GM23338 (cell line): ENCODE results near the gene KCNMA1. TPM values are rescaled to one million over a fixed set of nuclear protein-coding genes. Genes with fewer than 3 reads are reported as not detected.

Experiments
- ATAC-seq: fragments of 200-7000 bp; cut with Tn5 transposase; 3 replicates; pipeline ENCODE4 v1.9.1; 2020
- DNase-seq: peaks from one replicate; pipeline ENCODE4 v3.0.0-alpha.2; 2015; ENCODE audit warnings: low spot score
- H2AFZ ChIP-seq: fragments of 200-600 bp; sonication (generic); 2 replicates; pipeline ENCODE4 v1.8.0; 2016; ENCODE audit warnings: antibody characterized with exemption, mild to moderate bottlenecking, moderate library complexity
- H3F3A ChIP-seq: fragments of 200-600 bp; sonication (generic); replicated peaks from 2 replicates; pipeline ENCODE4 v1.8.0; 2017; ENCODE audit warnings: antibody characterized with exemption, mixed run types, low read depth
- H3K27ac ChIP-seq: fragments of 200-600 bp; sonication (generic); 2 replicates; pipeline ENCODE4 v1.6.1; 2016; ENCODE audit warnings: low read depth
- H3K27me3 ChIP-seq: fragments of 200-600 bp; sonication (generic); 2 replicates; pipeline ENCODE4 v1.8.0; 2016; ENCODE audit warnings: mild to moderate bottlenecking, mixed run types, moderate library complexity; ENCODE audit not compliant: insufficient read depth
- H3K36me3 ChIP-seq: fragments of 200-600 bp; sonication (generic); 2 replicates; pipeline ENCODE4 v1.8.0; 2016; ENCODE audit warnings: mild to moderate bottlenecking; ENCODE audit not compliant: insufficient read depth
- H3K4me1 ChIP-seq: fragments of 200-600 bp; sonication (generic); 2 replicates; pipeline ENCODE4 v1.8.0; 2016; ENCODE audit warnings: mild to moderate bottlenecking, moderate library complexity; ENCODE audit not compliant: insufficient read depth
- H3K4me2 ChIP-seq: fragments of 200-600 bp; sonication (generic); 2 replicates; pipeline ENCODE4 v1.7.1; 2017; ENCODE audit warnings: mixed run types
- H3K4me3 ChIP-seq: fragments of 200-600 bp; sonication (generic); 2 replicates; pipeline ENCODE4 v1.6.1; 2016; ENCODE audit warnings: mixed run types
- H3K79me2 ChIP-seq: fragments of 200-600 bp; sonication (generic); replicated peaks from 2 replicates; pipeline ENCODE4 v1.8.0; 2017; ENCODE audit warnings: mild to moderate bottlenecking; ENCODE audit not compliant: insufficient read depth
- H3K9me2 ChIP-seq: fragments of 200-600 bp; sonication (generic); 2 replicates; pipeline ENCODE4 v1.8.0; 2017; ENCODE audit not compliant: insufficient read depth
- H4K20me1 ChIP-seq: fragments of 200-600 bp; sonication (generic); replicated peaks from 2 replicates; pipeline ENCODE4 v1.8.0; 2017; ENCODE audit warnings: mild to moderate bottlenecking; ENCODE audit not compliant: insufficient read depth
- H3K27ac Mint-ChIP-seq: 2 replicates; pipeline ENCODE4 v1.8.0; 2020; ENCODE audit warnings: inconsistent platforms, mild to moderate bottlenecking, moderate library complexity, mixed read lengths
- H3K27me3 Mint-ChIP-seq: 3 replicates; pipeline ENCODE4 v1.8.0; 2022; ENCODE audit warnings: low read depth, mild to moderate bottlenecking, moderate library complexity, mixed read lengths, inconsistent platforms; ENCODE audit not compliant: insufficient read depth, poor library complexity
- H3K36me3 Mint-ChIP-seq: 3 replicates; pipeline ENCODE4 v1.8.0; 2021; ENCODE audit warnings: low read depth, mild to moderate bottlenecking, inconsistent platforms, moderate library complexity, mixed read lengths
- H3K4me1 Mint-ChIP-seq: 3 replicates; pipeline ENCODE4 v1.8.0; 2020; ENCODE audit warnings: mild to moderate bottlenecking, inconsistent platforms, mixed read lengths
- H3K4me3 Mint-ChIP-seq: 3 replicates; pipeline ENCODE4 v1.8.0; 2021; ENCODE audit warnings: moderate library complexity, mild to moderate bottlenecking, inconsistent platforms, mixed read lengths
- H3K9me3 Mint-ChIP-seq: 3 replicates; pipeline ENCODE4 v1.8.0; 2020; ENCODE audit warnings: moderate library complexity, mild to moderate bottlenecking, inconsistent platforms, mixed read lengths
- CREB1 ChIP-seq: fragments of 250-450 bp; sonication (Bioruptor Pico); IDR thresholded peaks from 2 replicates; pipeline ENCODE4 v1.5.0; 2020; ENCODE audit warnings: low read depth, mild to moderate bottlenecking, moderate library complexity
- EZH2 ChIP-seq: fragments of 200-600 bp; sonication (generic); IDR thresholded peaks from one replicate; pipeline ENCODE4 v1.8.0; 2017; ENCODE audit warnings: antibody characterized with exemption, mild to moderate bottlenecking, low read depth; ENCODE audit not compliant: unreplicated experiment
- EZH2phosphoT487 ChIP-seq: fragments of 200-600 bp; sonication (generic); IDR thresholded peaks from one replicate; pipeline ENCODE4 v1.8.1; 2018; ENCODE audit warnings: antibody characterized with exemption; ENCODE audit not compliant: unreplicated experiment
- JUNB ChIP-seq: IDR thresholded peaks from one replicate; pipeline ENCODE4 v1.6.1; 2016; ENCODE audit warnings: antibody characterized with exemption; ENCODE audit not compliant: unreplicated experiment
- NANOG ChIP-seq: IDR thresholded peaks from 2 replicates; pipeline ENCODE4 v1.6.1; 2016; ENCODE audit warnings: antibody characterized with exemption, borderline replicate concordance
- POLR2AphosphoS5 ChIP-seq: IDR thresholded peaks from 2 replicates; pipeline ENCODE4 v1.6.1; 2016; ENCODE audit warnings: antibody characterized with exemption, low read depth
- STAT1 ChIP-seq: IDR thresholded peaks from one replicate; pipeline ENCODE4 v1.6.1; 2016; ENCODE audit warnings: antibody characterized with exemption; ENCODE audit not compliant: unreplicated experiment
- ZNF114 ChIP-seq: fragments of 250-450 bp; sonication (Bioruptor Pico); IDR thresholded peaks from 2 replicates; pipeline ENCODE4 v1.5.0; 2020; ENCODE audit warnings: mild to moderate bottlenecking, moderate library complexity
- ZNF331 ChIP-seq: fragments of 250-450 bp; sonication (Bioruptor Pico); IDR thresholded peaks from 2 replicates; pipeline ENCODE4 v1.5.0; 2020; ENCODE audit warnings: low read depth, mild to moderate bottlenecking, moderate library complexity
- polyA plus RNA-seq: library from polyadenylated mRNA; unstranded; fragments of >200 nt; fragmentation: Nextera tagmentation; extraction: Ambion mirVana; gene quantifications from 2 replicates; pipeline ENCODE4 v1.2.1, GENCODE V29; 2016
- total RNA-seq: library from RNA; depleted of rRNA; stranded (reverse); fragments of >200 nt; shearing (Covaris generic); gene quantifications from 2 replicates; pipeline ENCODE4 v1.2.3, GENCODE V29; 2014
- TF ChIP-seq, protein P1 (sequence below): IDR thresholded peaks from one replicate; pipeline ENCODE4 v1.6.1; 2018; ENCODE audit warnings: antibody characterized with exemption; ENCODE audit not compliant: unreplicated experiment
- TF ChIP-seq, protein P2 (sequence below): fragments of 250-450 bp; sonication (Bioruptor Pico); IDR thresholded peaks from 2 replicates; pipeline ENCODE4 v1.5.0; 2020; ENCODE audit warnings: mild to moderate bottlenecking, moderate library complexity
- TF ChIP-seq, protein P3 (sequence below): IDR thresholded peaks from 2 replicates; pipeline ENCODE4 v1.6.1; 2016; ENCODE audit warnings: antibody characterized with exemption
- TF ChIP-seq, protein P4 (sequence below), 2 experiments: fragments of 200-600 bp in 1 of 2; sonication (generic) in 1 of 2; conservative IDR thresholded peaks; 2 replicates each; pipeline versions ENCODE4 v1.5.1 to v1.6.1; 2016 to 2017; ENCODE audit warnings: antibody characterized with exemption in 2 of 2, low read depth in 2 of 2, mild to moderate bottlenecking in 2 of 2, moderate library complexity in 1 of 2

KCNMA1 gene
- total and polyA plus RNA-seq, 2 experiments from 2014 or later, result 8.2 to 9.0 TPM

DNA sequence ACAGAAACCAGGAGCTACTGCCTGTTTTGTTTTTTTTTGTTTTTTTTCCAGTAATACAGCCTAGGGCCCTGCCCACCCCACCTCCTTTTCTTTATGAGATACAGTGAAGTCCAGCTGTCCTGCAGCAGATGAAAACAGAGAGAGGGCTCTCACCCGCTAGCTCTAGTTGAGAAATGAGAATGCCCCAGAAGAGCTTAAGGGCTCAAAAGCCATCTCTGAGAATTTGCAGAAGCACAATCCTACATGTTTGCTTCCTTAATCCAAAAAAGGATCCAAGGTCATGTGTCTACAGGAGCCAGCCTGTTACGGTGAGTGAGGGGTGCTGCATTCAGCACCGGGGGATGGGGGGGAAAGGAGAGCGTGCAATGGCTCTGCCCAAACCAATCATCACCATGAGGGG lies 122.7 kb downstream of the KCNMA1 start:
- no peak for TF ChIP-seq ZNF331
- no peak for TF ChIP-seq CREB1 (CRISPR knock-in tag)
- TF ChIP-seq, protein P1, sequence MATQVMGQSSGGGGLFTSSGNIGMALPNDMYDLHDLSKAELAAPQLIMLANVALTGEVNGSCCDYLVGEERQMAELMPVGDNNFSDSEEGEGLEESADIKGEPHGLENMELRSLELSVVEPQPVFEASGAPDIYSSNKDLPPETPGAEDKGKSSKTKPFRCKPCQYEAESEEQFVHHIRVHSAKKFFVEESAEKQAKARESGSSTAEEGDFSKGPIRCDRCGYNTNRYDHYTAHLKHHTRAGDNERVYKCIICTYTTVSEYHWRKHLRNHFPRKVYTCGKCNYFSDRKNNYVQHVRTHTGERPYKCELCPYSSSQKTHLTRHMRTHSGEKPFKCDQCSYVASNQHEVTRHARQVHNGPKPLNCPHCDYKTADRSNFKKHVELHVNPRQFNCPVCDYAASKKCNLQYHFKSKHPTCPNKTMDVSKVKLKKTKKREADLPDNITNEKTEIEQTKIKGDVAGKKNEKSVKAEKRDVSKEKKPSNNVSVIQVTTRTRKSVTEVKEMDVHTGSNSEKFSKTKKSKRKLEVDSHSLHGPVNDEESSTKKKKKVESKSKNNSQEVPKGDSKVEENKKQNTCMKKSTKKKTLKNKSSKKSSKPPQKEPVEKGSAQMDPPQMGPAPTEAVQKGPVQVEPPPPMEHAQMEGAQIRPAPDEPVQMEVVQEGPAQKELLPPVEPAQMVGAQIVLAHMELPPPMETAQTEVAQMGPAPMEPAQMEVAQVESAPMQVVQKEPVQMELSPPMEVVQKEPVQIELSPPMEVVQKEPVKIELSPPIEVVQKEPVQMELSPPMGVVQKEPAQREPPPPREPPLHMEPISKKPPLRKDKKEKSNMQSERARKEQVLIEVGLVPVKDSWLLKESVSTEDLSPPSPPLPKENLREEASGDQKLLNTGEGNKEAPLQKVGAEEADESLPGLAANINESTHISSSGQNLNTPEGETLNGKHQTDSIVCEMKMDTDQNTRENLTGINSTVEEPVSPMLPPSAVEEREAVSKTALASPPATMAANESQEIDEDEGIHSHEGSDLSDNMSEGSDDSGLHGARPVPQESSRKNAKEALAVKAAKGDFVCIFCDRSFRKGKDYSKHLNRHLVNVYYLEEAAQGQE, result no peak
- no peak for TF ChIP-seq STAT1
- TF ChIP-seq NANOG, result no peak
- TF ChIP-seq, protein P2, sequence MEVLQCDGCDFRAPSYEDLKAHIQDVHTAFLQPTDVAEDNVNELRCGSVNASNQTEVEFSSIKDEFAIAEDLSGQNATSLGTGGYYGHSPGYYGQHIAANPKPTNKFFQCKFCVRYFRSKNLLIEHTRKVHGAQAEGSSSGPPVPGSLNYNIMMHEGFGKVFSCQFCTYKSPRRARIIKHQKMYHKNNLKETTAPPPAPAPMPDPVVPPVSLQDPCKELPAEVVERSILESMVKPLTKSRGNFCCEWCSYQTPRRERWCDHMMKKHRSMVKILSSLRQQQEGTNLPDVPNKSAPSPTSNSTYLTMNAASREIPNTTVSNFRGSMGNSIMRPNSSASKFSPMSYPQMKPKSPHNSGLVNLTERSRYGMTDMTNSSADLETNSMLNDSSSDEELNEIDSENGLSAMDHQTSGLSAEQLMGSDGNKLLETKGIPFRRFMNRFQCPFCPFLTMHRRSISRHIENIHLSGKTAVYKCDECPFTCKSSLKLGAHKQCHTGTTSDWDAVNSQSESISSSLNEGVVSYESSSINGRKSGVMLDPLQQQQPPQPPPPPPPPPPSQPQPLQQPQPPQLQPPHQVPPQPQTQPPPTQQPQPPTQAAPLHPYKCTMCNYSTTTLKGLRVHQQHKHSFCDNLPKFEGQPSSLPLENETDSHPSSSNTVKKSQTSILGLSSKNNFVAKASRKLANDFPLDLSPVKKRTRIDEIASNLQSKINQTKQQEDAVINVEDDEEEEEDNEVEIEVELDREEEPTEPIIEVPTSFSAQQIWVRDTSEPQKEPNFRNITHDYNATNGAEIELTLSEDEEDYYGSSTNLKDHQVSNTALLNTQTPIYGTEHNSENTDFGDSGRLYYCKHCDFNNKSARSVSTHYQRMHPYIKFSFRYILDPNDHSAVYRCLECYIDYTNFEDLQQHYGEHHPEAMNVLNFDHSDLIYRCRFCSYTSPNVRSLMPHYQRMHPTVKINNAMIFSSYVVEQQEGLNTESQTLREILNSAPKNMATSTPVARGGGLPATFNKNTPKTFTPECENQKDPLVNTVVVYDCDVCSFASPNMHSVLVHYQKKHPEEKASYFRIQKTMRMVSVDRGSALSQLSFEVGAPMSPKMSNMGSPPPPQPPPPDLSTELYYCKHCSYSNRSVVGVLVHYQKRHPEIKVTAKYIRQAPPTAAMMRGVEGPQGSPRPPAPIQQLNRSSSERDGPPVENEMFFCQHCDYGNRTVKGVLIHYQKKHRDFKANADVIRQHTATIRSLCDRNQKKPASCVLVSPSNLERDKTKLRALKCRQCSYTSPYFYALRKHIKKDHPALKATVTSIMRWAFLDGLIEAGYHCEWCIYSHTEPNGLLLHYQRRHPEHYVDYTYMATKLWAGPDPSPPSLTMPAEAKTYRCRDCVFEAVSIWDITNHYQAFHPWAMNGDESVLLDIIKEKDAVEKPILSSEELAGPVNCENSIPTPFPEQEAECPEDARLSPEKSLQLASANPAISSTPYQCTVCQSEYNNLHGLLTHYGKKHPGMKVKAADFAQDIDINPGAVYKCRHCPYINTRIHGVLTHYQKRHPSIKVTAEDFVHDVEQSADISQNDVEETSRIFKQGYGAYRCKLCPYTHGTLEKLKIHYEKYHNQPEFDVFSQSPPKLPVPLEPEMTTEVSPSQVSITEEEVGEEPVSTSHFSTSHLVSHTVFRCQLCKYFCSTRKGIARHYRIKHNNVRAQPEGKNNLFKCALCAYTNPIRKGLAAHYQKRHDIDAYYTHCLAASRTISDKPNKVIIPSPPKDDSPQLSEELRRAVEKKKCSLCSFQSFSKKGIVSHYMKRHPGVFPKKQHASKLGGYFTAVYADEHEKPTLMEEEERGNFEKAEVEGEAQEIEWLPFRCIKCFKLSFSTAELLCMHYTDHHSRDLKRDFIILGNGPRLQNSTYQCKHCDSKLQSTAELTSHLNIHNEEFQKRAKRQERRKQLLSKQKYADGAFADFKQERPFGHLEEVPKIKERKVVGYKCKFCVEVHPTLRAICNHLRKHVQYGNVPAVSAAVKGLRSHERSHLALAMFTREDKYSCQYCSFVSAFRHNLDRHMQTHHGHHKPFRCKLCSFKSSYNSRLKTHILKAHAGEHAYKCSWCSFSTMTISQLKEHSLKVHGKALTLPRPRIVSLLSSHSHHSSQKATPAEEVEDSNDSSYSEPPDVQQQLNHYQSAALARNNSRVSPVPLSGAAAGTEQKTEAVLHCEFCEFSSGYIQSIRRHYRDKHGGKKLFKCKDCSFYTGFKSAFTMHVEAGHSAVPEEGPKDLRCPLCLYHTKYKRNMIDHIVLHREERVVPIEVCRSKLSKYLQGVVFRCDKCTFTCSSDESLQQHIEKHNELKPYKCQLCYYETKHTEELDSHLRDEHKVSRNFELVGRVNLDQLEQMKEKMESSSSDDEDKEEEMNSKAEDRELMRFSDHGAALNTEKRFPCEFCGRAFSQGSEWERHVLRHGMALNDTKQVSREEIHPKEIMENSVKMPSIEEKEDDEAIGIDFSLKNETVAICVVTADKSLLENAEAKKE (CRISPR knock-in tag), result no peak
- TF ChIP-seq, protein P3, sequence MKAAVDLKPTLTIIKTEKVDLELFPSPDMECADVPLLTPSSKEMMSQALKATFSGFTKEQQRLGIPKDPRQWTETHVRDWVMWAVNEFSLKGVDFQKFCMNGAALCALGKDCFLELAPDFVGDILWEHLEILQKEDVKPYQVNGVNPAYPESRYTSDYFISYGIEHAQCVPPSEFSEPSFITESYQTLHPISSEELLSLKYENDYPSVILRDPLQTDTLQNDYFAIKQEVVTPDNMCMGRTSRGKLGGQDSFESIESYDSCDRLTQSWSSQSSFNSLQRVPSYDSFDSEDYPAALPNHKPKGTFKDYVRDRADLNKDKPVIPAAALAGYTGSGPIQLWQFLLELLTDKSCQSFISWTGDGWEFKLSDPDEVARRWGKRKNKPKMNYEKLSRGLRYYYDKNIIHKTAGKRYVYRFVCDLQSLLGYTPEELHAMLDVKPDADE, result no peak
- TF ChIP-seq ZNF114 (CRISPR knock-in tag), result no peak
- TF ChIP-seq POLR2AphosphoS5, result no peak
- no peak for TF ChIP-seq JUNB
- TF ChIP-seq EZH2, result no peak
- TF ChIP-seq EZH2phosphoT487, result no peak
- TF ChIP-seq, protein P4, sequence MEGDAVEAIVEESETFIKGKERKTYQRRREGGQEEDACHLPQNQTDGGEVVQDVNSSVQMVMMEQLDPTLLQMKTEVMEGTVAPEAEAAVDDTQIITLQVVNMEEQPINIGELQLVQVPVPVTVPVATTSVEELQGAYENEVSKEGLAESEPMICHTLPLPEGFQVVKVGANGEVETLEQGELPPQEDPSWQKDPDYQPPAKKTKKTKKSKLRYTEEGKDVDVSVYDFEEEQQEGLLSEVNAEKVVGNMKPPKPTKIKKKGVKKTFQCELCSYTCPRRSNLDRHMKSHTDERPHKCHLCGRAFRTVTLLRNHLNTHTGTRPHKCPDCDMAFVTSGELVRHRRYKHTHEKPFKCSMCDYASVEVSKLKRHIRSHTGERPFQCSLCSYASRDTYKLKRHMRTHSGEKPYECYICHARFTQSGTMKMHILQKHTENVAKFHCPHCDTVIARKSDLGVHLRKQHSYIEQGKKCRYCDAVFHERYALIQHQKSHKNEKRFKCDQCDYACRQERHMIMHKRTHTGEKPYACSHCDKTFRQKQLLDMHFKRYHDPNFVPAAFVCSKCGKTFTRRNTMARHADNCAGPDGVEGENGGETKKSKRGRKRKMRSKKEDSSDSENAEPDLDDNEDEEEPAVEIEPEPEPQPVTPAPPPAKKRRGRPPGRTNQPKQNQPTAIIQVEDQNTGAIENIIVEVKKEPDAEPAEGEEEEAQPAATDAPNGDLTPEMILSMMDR (conservative IDR thresholded peaks at IDR 0.05; ENCODE audit: low read depth in 2 of 2), result no peak
- Mint-ChIP-seq H3K4me3 (no peak overlapping the region), H3K27ac (no peak overlapping the region), H3K9me3 (peaks cover 7% of the 10 kb centered on the region), H3K36me3 (peaks cover 4% of the 10 kb centered on the region; the same call in 2 of the 3 replicates), H3K4me1 (peaks cover 27% of the 10 kb centered on the region), H3K27me3 (peaks cover 7% of the 10 kb centered on the region)
- no peak overlapping the region for H3K4me2 ChIP-seq
- H3K9me2 ChIP-seq, result no peaks in the 10 kb centered on the region
- H3K79me2 ChIP-seq, result no peaks in the 10 kb centered on the region
- H3K36me3 ChIP-seq, result no peaks in the 10 kb centered on the region
- no peak overlapping the region for H2AFZ ChIP-seq
- H4K20me1 ChIP-seq, result no peaks in the 10 kb centered on the region
- peaks cover 12% of the 10 kb centered on the region; the same call in 1 of the 2 replicates for H3K4me1 ChIP-seq
- no peak for DNase-seq
- no peaks in the 10 kb centered on the region for H3F3A ChIP-seq
- ATAC-seq, result no peak
- no peak overlapping the region; the same call in 1 of the 2 replicates for H3K27ac ChIP-seq
- H3K4me3 ChIP-seq, result no peak overlapping the region
- H3K27me3 ChIP-seq, result no peaks in the 10 kb centered on the region
